HG02642 (cell line): ENCODE data around the gene ZNF562.
"Not testable (repeated sequence)": the region's sequence is repeated elsewhere in the genome, so short reads cannot be mapped to it uniquely, and the experiment has no call there.

Experiments
- ATAC-seq: cut with Tn5 transposase; IDR thresholded peaks from one replicate; pipeline ENCODE4 v1.9.1; 2021; ENCODE audit warnings: mild to moderate bottlenecking; ENCODE audit not compliant: unreplicated experiment, poor library complexity

ZNF562 gene

GRCh38 chr19:9674663-9675357 lies at the start of gene ZNF562:
Gene ZNF562 (minus strand): TSS chr19:9675100. CDS start chr19:9660744, 14,356 bp downstream.
- ATAC-seq = peak; percentile 91

DNA sequence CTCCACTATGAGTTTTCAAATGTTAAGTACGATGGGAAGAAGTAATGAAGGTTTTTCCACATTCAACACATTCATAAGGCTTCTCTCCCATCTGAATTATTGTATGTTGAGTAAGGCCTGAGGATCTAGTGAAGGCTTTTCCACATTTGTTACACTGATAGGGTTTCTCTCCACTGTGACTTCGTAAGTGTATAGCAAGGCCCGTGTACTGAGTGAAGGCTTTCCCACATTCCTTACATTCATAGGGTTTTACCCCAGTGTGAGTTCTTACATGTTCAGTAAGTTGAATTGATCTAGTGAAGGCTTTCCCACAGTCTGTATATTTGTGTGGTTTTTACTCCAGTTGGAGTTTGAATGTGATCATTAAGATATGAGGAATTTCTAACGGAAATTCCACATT lies 49.3 kb upstream of the ZNF562 start:
- no peak for ATAC-seq

GRCh38 chr19:9721861-9722260 lies 47.0 kb upstream of the ZNF562 start:
- ATAC-seq = no peak

- no peak for ATAC-seq
These were observed 45.6 kb upstream of the ZNF562 start for GRCh38 chr19:9720541-9720940.

- no peak for ATAC-seq
These were observed 36.9 kb upstream of the ZNF562 start for GRCh38 chr19:9711815-9712214.

DNA sequence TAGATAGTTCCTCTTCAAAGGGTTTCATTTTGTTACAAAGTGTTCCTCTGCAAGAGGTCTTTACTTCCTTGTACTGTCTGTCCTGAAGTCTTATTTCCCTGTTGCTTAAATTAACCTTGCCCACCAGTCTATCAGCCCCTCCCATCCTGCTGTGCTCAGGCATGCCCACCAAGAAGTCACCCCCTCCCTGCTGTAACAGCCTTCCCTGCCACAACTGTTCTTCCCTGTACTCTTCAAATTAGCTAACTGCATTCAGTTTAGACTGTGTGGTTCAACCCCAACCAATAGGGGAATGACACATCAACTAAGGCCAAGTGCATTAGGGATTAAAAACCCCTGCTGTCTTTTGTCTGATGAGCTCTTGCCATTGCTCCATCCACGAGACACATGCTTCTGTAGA lies 34.4 kb upstream of the ZNF562 start:
- ATAC-seq = no peak

- ATAC-seq = no peak
These were observed 30.9 kb upstream of the ZNF562 start for GRCh38 chr19:9705836-9706235.

- ATAC-seq = no peak
These were observed 27.3 kb upstream of the ZNF562 start for GRCh38 chr19:9702186-9702585.

- ATAC-seq = no peak
These were observed 25.5 kb upstream of the ZNF562 start for GRCh38 chr19:9700229-9700981.

DNA sequence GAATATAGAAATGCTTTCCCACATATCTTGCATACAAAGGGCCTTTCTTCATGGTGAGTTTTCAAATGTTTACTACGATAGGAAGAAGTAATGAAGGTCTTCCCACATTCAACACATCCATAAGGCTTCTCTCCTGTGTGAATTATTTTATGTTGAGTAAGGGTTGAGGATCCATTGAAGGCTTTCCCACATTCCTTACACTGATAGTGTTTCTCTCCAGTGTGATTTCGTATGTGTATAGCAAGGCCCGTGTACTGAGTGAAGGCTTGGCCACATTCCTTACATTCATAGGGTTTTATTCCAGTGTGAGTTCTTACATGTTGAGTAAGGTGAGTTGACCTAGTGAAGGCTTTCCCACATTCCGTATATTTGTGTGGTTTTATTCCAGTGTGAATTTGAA lies 15.4 kb upstream of the ZNF562 start:
- not testable (repeated sequence) for ATAC-seq

DNA sequence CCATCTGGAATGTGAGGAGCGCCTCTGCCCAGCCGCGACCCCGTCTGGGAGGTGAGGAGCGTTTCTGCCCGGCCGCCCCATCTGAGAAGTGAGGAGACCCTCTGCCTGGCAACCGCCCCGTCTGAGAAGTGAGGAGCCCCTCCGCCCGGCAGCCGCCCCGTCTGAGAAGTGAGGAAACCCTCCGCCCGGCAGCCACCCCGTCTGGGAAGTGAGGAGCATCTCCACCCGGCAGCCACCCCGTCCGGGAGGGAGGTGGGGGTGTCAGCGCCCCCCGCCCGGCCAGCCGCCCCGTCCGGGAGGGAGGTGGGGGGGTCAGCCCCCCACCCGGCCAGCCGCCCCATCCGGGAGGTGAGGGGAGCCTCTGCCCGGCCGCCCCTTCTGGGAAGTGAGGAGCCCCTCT lies 5.1 kb upstream of the ZNF562 start:
- ATAC-seq = not testable (repeated sequence)

- ATAC-seq = not testable (repeated sequence)
These were observed 530 bp upstream of the ZNF562 start for GRCh38 chr19:9675358-9675901.

DNA sequence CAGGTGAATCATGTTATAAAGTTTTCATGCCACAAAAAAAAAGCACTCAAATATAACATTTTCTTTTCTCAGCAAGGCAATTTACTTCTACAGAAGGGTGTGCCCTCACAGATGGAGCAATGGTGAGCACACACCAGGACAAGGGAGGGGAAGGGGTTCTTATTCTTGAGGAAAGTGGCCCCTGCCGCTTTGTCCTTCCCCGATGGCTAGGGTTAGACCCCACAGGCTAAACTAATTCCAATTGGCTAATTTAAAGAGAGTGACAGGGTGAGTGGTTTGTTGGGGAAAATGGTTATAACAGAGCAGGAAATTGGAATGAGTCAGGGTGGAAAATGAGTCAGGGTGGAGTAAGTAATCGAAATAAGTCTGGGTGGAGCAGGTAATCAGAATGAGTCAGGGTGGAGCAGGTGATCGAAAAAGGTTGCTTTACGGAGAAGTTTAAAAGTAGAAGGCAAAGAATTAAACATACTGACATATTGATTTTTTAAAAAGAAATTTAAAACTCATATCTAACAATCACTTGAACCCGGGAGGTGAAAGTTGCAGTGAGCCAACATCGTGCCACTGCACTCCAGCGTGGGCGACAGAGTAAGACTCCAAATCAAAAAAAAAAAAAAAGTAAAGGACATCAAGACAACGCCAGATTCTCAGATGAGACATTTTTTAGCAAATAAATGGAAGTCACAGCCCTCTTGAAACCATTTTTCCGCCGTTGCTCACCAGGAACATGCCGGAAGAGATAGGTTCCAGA lies 813 bp downstream of the ZNF562 start:
- no peak for ATAC-seq

DNA sequence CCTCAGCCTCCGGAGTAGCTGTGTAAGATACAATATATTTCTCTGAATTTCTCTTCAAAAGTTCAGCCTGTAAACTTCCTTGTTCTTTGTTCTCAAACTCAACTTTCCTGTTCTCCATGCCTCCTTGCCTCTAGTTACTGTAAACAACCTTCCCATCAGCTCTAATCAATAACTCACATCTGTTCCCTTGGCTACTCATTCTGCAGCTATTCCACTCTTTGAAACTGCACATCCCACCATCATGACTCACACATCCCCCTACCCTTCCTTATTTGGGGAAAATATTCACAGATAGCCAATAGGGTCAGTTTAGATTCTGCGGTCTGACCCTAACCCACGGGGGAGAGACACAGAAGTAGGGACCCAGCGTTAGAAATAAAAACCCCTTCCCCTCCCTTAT lies 2.0 kb downstream of the ZNF562 start:
- no peak for ATAC-seq

GRCh38 chr19:9671655-9672054 lies 3.2 kb downstream of the ZNF562 start:
- ATAC-seq = no peak

- ATAC-seq = no peak
These were observed 6.4 kb downstream of the ZNF562 start for GRCh38 chr19:9668544-9668943.

DNA sequence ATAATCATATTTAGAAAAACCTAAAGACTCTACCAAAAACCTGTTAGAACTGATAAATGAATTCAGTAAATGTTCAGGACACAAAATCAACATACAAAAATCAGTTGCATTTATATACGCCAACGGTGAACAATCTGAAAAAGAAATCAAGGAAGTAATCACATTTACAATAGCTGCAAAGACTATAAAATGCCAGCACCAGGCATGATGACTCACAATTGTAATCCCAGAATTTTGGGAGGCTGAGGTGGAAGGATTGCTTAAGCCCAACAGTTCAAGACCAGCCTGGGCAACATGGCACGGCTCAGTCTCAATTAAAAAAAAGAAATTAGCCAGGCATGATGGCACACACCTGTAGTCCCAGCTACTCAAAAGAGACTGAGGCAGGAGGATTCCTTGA lies 7.0 kb downstream of the ZNF562 start:
- ATAC-seq = no peak

- no peak for ATAC-seq
These were observed 16.1 kb downstream of the ZNF562 start for GRCh38 chr19:9658769-9659168.

GRCh38 chr19:9653066-9653555 lies 21.8 kb downstream of the ZNF562 start:
- not testable (repeated sequence) for ATAC-seq

- not testable (repeated sequence) for ATAC-seq
These were observed 23.4 kb downstream of the ZNF562 start for GRCh38 chr19:9651464-9651863.

- no peak for ATAC-seq
These were observed 24.6 kb downstream of the ZNF562 start for GRCh38 chr19:9650345-9650744.
